Kidney (tissue), 14 donors: ENCODE measurements around the gene ZNF292. TPM values are rescaled to one million over a fixed set of nuclear protein-coding genes. Genes with fewer than 3 reads are reported as not detected.

Experiments
- DNase-seq, 5 donors: peaks; one replicate each; pipeline ENCODE4 v3.0.0-alpha.2; 2013 to 2020
- FAIRE-seq: peaks from 2 replicates; lab custom pipeline; 2012; peaks lifted over from hg19 to GRCh38; lab: Jason Lieb, UNC
- H3K27ac ChIP-seq, 2 donors: one replicate each; pipeline ENCODE4 v1.7.0; 2013; ENCODE audit warnings: low read depth in 2 of 2, low read length in 2 of 2, inconsistent platforms in 1 of 2
- H3K27me3 ChIP-seq: one replicate; pipeline ENCODE4 v1.7.1; 2013; ENCODE audit warnings: low read length, inconsistent platforms; ENCODE audit not compliant: control insufficient read depth, insufficient read depth
- H3K36me3 ChIP-seq, 3 donors: one replicate each; pipeline versions ENCODE4 v1.7.0 to v1.7.1; 2013; ENCODE audit warnings: low read length in 3 of 3, control low read depth in 1 of 3, inconsistent platforms in 1 of 3; ENCODE audit not compliant: insufficient read depth in 3 of 3, control insufficient read depth in 2 of 3
- H3K4me1 ChIP-seq, 3 donors: one replicate each; pipeline versions ENCODE4 v1.7.0 to v1.7.1; 2013; ENCODE audit warnings: low read length in 3 of 3, inconsistent platforms in 1 of 3, low read depth in 1 of 3; ENCODE audit not compliant: control insufficient read depth in 2 of 3, insufficient read depth in 2 of 3
- H3K4me3 ChIP-seq, 3 donors: one replicate each; pipeline versions ENCODE4 v1.7.0 to v1.8.1; 2013; ENCODE audit warnings: low read length in 3 of 3, control low read depth in 1 of 3, inconsistent platforms in 1 of 3
- H3K9ac ChIP-seq, 3 donors: one replicate each; pipeline versions ENCODE4 v1.7.0 to v1.7.1; 2013; ENCODE audit warnings: low read length in 3 of 3, control low read depth in 1 of 3, inconsistent platforms in 1 of 3
- H3K9me3 ChIP-seq, 3 donors: one replicate each; pipeline versions ENCODE4 v1.7.0 to v1.7.1; 2013; ENCODE audit warnings: low read length in 3 of 3, control low read depth in 1 of 3, inconsistent platforms in 1 of 3; ENCODE audit not compliant: control insufficient read depth in 2 of 3, insufficient read depth in 1 of 3
- CTCF ChIP-seq: IDR thresholded peaks from 3 replicates; pipeline ENCODE4 v1.5.1; 2012; ENCODE audit warnings: mild to moderate bottlenecking, moderate library complexity, borderline replicate concordance; ENCODE audit not compliant: insufficient read depth; ENCODE audit errors: extremely low read depth
- intact Hi-C: fragments of 100-400 bp; cut with DNase I; formaldehyde crosslinking; loops from one replicate; pipeline ENCODE4 v1.11.1; 2022
- polyA plus RNA-seq: library from polyadenylated mRNA; stranded (reverse); fragments of 350-450 nt; fragmentation: Illumina TruSeq; extraction: RNeasy Lipid Tissue Mini Kit (QIAGEN cat#74804); gene quantifications from one replicate; pipeline ENCODE4 v1.2.3, GENCODE V29; 2014; ENCODE audit warnings: low read depth, low replicate concordance; ENCODE audit not compliant: insufficient read depth
- total RNA-seq: library from RNA; stranded (reverse); fragmentation: NEBNext Ultra II Directional; extraction: Animal tissue kit (Norgen Biotek cat#: 25700); gene quantifications from one replicate; pipeline ENCODE4 v1.2.1, GENCODE V29; 2021
- donor health status: control.
- donor health status: control.
- donor health status: control.
- donor health status: control.
- donor health status: control.
- donor health status: DM: yes; HTN: yes; CAD: no.
- donor health status: Normal renal cell carcinoma (clear cell type).

ZNF292 gene
- total and polyA plus RNA-seq, 2 donors from 2014 or later, result 3.4 to 52.3 TPM

GRCh38 chr6:87203448-87204023 is 48.2 kb downstream of the ZNF292 start:
- TF ChIP-seq CTCF, result no peak
- peak in 1 of 5 donors; percentile 35 for DNase-seq
- no peak for FAIRE-seq
- Histone ChIP-seq H3K9me3 (no peaks in the 10 kb centered on the region), H3K9ac (no peak overlapping the region), H3K4me3 (no peak overlapping the region), H3K27ac (no peak overlapping the region), H3K27me3 (no peaks in the 10 kb centered on the region), H3K4me1 (no peaks in the 10 kb centered on the region), H3K36me3 (peaks cover 0 to 3% (median 0%) of the 10 kb centered on the region in 3 donors)
- intact Hi-C loops, result no loop called here

- H3K9ac ChIP-seq, result no peak overlapping the region
- intact Hi-C loops, result no loop called here
- no peak for FAIRE-seq
Observed at GRCh38 chr6:87209812-87210211, 54.4 kb downstream of the ZNF292 start.

GRCh38 chr6:87210979-87211378 is 55.6 kb downstream of the ZNF292 start:
- H3K4me1 ChIP-seq, result peaks cover 0 to 12% (median 3%) of the 10 kb centered on the region in 3 donors
- no peak for FAIRE-seq

More at GRCh38 chr6:87209812-87210211, 54.4 kb downstream of the ZNF292 start:
- H3K27ac ChIP-seq, result no peak overlapping the region
- H3K4me1 ChIP-seq, result peaks cover 0 to 12% (median 3%) of the 10 kb centered on the region in 3 donors
- peaks cover 0 to 3% (median 0%) of the 10 kb centered on the region in 3 donors for H3K36me3 ChIP-seq
- DNase-seq, result no peak
- H3K9me3 ChIP-seq, result no peaks in the 10 kb centered on the region
- no peak for TF ChIP-seq CTCF
- H3K4me3 ChIP-seq, result no peak overlapping the region
- no peaks in the 10 kb centered on the region for H3K27me3 ChIP-seq

More at GRCh38 chr6:87210979-87211378, 55.6 kb downstream of the ZNF292 start:
- Histone ChIP-seq H3K4me3 (no peak overlapping the region), H3K9me3 (no peaks in the 10 kb centered on the region), H3K27me3 (no peaks in the 10 kb centered on the region), H3K27ac (no peak overlapping the region), H3K36me3 (peaks cover 0 to 3% (median 0%) of the 10 kb centered on the region in 3 donors), H3K9ac (no peak overlapping the region)
- intact Hi-C loops, result no loop called here
- no peak for DNase-seq
- TF ChIP-seq CTCF, result no peak
